Measurements from ENCODE around the gene ZNF786.
A peak's percentile ranks its signal among the peaks of the same experiment; 100 is the strongest.

ZNF786 gene

GRCh38 chr7:149125863-149126661 is 35.5 kb upstream of the ZNF786 start, which contains the start of gene ZNF425:
Gene ZNF425, minus strand, starts transcription at chr7:149126324. Its CDS starts 111 bp downstream, at chr7:149126213.
- peak; percentile 90 for TF ChIP-seq CTCF (IDR thresholded peaks at IDR 0.05; ENCODE audit: extremely low read depth, missing control alignments)
- peak; percentile 98 for DNase-seq (ENCODE audit: low spot score)

DNA sequence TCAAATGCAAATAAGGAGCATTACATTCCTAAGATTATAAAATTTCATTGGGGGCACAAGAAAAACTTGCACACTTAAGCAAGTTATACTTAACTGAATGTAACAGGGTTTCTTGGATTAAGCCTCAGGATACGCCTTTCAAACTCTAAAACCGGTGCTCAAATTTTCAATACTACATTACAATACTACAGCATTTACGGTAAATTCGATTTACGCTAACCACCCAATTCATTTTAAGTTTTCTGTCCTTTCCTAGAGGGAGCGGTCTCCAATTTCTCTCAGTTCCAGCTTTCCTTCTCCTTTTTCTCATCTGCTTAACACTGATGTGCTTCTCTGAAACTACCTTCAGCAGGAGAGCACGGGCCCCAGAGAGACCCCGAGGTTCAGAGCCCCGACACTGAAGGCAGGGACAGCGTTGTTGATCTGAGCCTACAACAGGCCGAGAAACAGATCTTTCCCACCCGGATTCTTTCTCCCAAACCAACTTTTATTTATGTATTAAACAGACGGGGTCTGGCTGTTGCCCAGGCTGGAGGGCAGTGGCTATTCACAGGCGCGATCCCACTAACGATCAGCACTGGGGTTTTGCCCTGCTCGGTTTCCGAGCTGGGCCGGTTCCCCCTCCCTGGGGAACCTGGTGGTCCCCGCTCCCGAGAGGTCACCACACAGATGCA is 34.8 kb upstream of the ZNF786 start:
- no peak for TF ChIP-seq CTCF (IDR thresholded peaks at IDR 0.05; ENCODE audit: extremely low read depth, missing control alignments)
- no peak for DNase-seq (ENCODE audit: low spot score)

DNA sequence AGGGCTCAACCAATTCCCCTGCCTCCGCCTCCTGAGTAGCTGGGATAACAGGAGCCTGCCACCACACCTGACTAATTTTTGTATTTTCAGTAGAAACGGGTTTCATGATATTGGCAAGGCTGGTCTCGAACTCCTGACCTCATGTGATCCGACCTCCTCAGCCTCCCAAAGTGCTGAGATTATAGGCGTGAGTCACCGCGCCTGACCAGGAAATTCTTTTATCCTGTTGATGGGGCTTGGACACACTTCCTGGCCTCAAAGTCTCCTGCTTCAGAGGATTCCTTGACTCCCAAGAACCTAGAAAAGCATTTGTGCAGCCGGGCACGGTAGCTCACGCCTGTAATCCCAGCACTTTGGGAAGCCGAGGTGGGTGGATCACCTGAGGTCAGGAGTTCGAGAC is 19.5 kb upstream of the ZNF786 start:
- TF ChIP-seq CTCF (IDR thresholded peaks at IDR 0.05; ENCODE audit: extremely low read depth, missing control alignments) = no peak
- DNase-seq (ENCODE audit: low spot score) = no peak

DNA sequence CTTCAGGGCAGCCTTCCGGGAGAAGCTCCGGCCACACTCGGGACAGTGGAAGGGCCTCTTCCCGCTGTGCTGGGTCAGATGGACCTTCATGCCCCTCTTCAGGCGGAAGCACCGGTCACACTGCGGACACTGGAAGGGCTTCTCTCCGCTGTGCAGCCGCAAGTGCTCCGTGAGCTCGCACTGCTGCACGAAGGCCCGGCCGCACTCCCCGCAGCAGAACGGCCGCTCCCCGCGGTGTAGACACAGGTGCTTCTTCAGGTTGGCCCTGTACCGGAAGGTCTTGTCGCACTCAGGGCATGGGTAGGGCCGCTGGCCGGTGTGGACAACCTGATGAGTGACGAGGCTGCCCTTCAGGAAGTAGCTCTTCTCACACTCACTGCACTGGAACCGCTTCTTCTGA is 14.2 kb upstream of the ZNF786 start:
- no peak for TF ChIP-seq CTCF (IDR thresholded peaks at IDR 0.05; ENCODE audit: extremely low read depth, missing control alignments)

GRCh38 chr7:149104214-149104613 is 13.7 kb upstream of the ZNF786 start:
- DNase-seq (ENCODE audit: low spot score) = no peak
- no peak for TF ChIP-seq CTCF (IDR thresholded peaks at IDR 0.05; ENCODE audit: extremely low read depth, missing control alignments)

More for the DNA sequence above, 14.2 kb upstream of the ZNF786 start:
- no peak for DNase-seq (ENCODE audit: low spot score)

- DNase-seq (ENCODE audit: low spot score) = no peak
- no peak for TF ChIP-seq CTCF (IDR thresholded peaks at IDR 0.05; ENCODE audit: extremely low read depth, missing control alignments)
Measured at GRCh38 chr7:149103424-149103823, 12.9 kb upstream of the ZNF786 start.

DNA sequence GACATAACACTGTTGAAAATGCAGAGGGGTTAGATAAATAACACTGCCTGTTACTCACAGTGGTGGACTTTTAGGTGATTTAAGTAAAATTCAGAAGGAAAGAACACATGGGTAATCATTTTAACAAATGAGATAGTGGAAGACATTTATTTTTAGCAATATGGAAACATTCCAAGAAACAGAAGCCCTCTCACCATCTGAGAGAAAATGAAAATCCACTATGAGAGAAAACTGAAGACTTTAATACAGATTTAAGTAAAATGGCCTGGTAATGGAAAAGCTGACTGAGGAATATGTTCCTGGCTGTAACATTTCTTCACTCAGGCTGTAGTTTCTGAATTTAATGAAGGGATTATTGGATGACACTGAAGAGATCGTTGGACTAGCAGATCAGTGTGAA is 12.1 kb upstream of the ZNF786 start:
- no peak for DNase-seq (ENCODE audit: low spot score)
- no peak for TF ChIP-seq CTCF (IDR thresholded peaks at IDR 0.05; ENCODE audit: extremely low read depth, missing control alignments)
